NCI-H1417 (cell line): ENCODE results near the gene WDR76.
"Not testable (repeated sequence)": the region's sequence is repeated elsewhere in the genome, so short reads cannot be mapped to it uniquely, and the experiment has no call there.

ENCODE experiments used
- DNase-seq, 3 experiments: peaks; one replicate each; lab custom pipeline; 2025; lab: John Stamatoyannopoulos, UW

Gene WDR76

GRCh38 chr15:43826508-43827341, at the start of gene WDR76:
WDR76 (plus strand) TSS chr15:43827002; CDS start chr15:43827033, 31 bp downstream.
- peak; percentile 73 to 83 (median 79) for DNase-seq

- peak; percentile 77 to 87 (median 87) for DNase-seq
Measured at GRCh38 chr15:43777267-43777914, 49.4 kb upstream of the WDR76 start.

GRCh38 chr15:43779016-43779415, 47.8 kb upstream of the WDR76 start:
- no peak for DNase-seq

GRCh38 chr15:43789409-43789808, 37.4 kb upstream of the WDR76 start:
- DNase-seq = no peak

GRCh38 chr15:43791993-43792760, 34.6 kb upstream of the WDR76 start, which contains the start of gene SERF2:
SERF2 (plus strand) TSS chr15:43792320; CDS start chr15:43792377, 57 bp downstream.
- DNase-seq = peak; percentile 95 to 98 (median 95)

- DNase-seq = peak in 1 of 3 experiments; percentile 46
Measured at GRCh38 chr15:43792761-43793476, 33.9 kb upstream of the WDR76 start.

GRCh38 chr15:43793647-43794046, 33.2 kb upstream of the WDR76 start:
- DNase-seq = peak in 1 of 3 experiments; percentile 2

GRCh38 chr15:43794269-43795037, 32.3 kb upstream of the WDR76 start:
- DNase-seq = no peak

- DNase-seq = no peak
Measured at GRCh38 chr15:43795197-43795596, 31.6 kb upstream of the WDR76 start.

GRCh38 chr15:43795997-43796396, 30.8 kb upstream of the WDR76 start:
- no peak for DNase-seq

GRCh38 chr15:43796566-43796965, 30.2 kb upstream of the WDR76 start:
- no peak for DNase-seq

- peak; percentile 48 to 86 (median 75) for DNase-seq
Measured at GRCh38 chr15:43799209-43799944, 27.4 kb upstream of the WDR76 start.

GRCh38 chr15:43799945-43800285, 26.9 kb upstream of the WDR76 start, which contains the start of gene SERINC4:
SERINC4 (minus strand) TSS chr15:43800220; CDS start chr15:43799986, 234 bp downstream.
- DNase-seq = no peak

GRCh38 chr15:43800286-43801141, 26.3 kb upstream of the WDR76 start, which contains the start of gene HYPK:
HYPK (plus strand) TSS chr15:43800599; CDS start chr15:43800623, 24 bp downstream.
- peak in 2 of 3 experiments; percentile 3 to 63 for DNase-seq

GRCh38 chr15:43802676-43803075, 24.1 kb upstream of the WDR76 start:
- not testable (repeated sequence) for DNase-seq

- no peak for DNase-seq
Measured at GRCh38 chr15:43808435-43808950, 18.3 kb upstream of the WDR76 start.

GRCh38 chr15:43808960-43809678, 17.7 kb upstream of the WDR76 start:
- DNase-seq = no peak

GRCh38 chr15:43815064-43815463, 11.7 kb upstream of the WDR76 start:
- not testable (repeated sequence) for DNase-seq
